Right lung (tissue), 5 donors: Measurements from ENCODE around the gene ADGB. TPM values are rescaled to one million over a fixed set of nuclear protein-coding genes. Genes with fewer than 3 reads are reported as not detected.
A peak's percentile ranks its signal among the peaks of the same experiment; 100 is the strongest.

Experiments used
- DNase-seq, 2 donors: peaks; one replicate each; pipeline ENCODE4 v3.0.0-alpha.2; 2013
- polyA plus RNA-seq, 5 donors: library from polyadenylated mRNA; unstranded; fragments of 120-200 nt; gene quantifications; one replicate each; pipeline versions ENCODE4 v1.2.1 to v1.2.3, GENCODE V29; 2013; ENCODE audit warnings: inconsistent platforms in 1 of 5, low replicate concordance in 1 of 5; ENCODE audit not compliant: insufficient read length in 5 of 5, insufficient read depth in 1 of 5

The ADGB gene
- polyA plus RNA-seq, 5 donors, result 0.90 to 4.7 (median 2.7) TPM

- no peak for DNase-seq
Observed at GRCh38 chr6:146628350-146628749, 29.6 kb downstream of the ADGB start.

DNA sequence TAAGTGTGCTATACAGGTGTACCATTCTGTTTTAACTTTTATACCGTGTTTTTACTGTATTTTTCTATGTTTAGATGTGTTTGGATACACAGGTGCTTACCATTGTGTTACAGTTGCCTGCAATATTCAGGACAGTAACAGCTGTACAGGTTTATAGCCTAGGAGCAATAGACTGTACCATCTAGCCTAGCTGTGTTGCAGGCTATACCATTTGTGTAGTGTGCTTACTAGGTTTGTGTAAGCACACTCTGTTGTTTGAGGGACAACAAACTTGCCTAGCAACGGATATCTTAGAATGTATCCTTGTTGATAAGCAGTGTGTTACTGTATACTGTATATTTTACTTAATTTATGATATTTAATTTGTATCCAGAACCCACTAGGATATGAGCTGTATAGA lies 35.2 kb downstream of the ADGB start:
- no peak for DNase-seq

- DNase-seq, result no peak
Observed at GRCh38 chr6:146635165-146635564, 36.4 kb downstream of the ADGB start.

DNA sequence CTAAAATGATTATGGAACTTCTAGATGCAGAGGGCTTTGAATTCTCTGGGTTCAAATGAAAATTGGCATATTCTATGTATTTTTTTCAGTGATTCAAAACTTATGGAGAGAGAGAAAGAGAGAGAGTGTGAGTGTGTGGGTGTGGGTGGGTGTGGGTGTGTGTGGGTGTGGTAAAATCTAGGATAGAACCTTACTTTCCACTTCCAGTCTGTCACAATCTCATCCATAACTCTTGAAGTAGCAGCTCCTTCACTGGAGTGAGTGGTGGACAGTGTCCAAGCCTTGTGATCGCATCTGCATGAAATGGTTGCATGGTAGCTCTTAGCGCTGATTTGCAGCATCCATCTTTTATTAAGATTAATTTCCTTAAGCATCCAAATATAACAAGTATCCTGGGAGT lies 37.7 kb downstream of the ADGB start:
- DNase-seq, result no peak

DNA sequence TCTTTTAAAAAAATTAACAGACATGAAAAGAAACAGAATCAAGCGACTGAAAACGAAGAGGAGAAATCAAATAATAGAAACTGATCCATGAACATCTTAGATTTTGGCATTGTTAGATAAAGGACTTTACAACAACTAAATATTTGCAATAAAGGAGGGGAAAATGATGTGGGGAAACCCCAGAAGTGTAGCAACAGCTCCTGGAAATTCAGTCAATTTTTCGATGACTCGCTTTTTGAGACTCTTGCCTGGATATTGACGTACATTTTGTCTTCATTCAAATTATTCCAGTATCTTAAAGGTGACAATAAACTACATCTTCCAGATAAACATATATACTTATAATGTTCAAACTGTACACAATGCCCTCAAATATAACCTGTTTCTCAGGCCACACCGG lies 44.1 kb downstream of the ADGB start:
- no peak for DNase-seq

DNA sequence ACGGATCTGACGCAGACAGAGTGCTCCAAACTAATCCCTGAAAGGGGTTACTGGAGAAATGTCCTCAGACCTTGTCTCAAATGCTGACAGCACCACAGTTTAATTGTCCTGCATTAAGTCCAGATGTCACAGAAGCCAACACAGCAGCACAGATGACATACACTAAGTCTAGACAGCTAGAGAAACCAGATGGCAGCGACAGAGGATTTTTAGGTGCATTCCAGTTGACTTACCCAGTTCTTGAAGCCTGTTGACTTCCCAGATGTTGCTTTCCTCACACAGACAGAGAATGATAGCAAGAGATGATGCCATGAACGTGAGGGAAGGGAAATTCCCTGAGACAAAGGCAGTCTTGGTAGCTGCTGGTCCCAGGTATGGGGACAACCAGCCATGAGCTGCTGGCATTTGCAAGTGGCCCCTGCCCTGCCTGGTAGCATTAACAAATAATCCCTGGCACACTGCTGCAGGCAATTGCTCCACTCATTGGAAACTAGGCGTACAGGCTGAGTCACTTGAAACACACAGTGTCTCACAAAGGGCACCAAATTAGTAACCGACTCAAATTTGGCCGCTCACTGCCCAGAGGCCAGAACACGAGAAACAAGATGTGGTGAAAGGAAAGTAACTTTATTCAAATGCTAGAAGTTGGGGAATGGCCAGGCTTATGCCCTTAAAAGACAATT lies 52.2 kb downstream of the ADGB start:
- DNase-seq, result no peak

DNA sequence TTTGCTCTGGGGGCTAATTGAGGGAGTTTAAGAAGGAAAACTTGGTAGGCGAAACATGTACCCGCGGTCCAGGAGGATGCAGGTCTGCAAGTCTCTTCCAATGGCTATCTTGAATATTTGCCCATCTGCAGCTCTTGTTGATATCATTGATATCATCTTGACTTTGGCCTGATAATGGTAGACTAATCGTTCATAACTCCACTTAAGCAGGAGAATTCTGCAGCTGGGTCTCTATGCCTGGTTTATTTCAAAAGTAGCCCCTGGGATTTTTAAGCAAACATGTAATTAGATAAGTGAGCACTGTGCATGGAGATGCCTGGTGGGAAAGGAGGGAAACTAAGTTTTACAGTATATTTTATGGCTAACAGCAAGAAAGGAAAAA lies 52.7 kb downstream of the ADGB start:
- no peak for DNase-seq

DNA sequence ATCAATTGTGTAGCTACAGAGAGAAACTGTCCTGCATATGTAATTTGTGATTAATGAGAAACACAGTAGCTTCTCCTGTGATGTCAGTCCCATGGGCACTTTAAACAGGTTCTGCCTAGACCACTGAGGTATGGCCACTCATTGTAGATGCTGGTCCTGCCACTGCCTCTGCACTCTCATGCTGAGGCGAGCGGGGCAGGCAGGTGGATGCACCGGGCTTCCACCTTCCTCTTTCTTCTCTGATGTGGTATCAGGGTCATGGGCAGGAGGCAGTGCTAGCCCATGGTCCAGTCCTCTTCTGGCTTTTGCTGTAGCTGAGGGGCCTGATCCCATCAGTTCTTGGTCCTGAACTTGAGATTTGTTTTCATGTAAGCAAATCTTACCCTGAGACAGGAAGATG lies 58.7 kb downstream of the ADGB start:
- no peak for DNase-seq

- DNase-seq, result no peak
Observed at GRCh38 chr6:146664871-146665360, 66.1 kb downstream of the ADGB start.

DNA sequence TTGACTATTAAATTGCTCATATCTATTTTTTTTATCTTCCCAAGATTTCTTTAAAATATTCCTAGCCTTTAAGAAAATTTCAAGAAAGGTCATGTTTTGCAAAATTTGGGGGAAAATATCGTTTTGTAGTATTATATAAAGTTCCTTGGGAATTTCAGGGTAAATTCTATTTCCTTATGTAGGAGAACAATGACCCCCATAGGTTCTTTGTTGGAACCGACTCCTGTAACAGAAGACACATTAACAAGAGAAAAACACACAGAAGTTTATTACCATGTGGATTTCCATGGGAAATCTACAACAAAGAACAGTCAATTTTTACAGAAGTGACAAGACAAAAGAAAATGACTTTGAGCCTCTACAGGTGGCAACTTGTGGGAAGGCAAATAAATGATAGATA lies 68.1 kb downstream of the ADGB start:
- no peak for DNase-seq

- no peak for DNase-seq
Observed at GRCh38 chr6:146670161-146670560, 71.4 kb downstream of the ADGB start.

- no peak for DNase-seq
Observed at GRCh38 chr6:146673069-146673468, 74.3 kb downstream of the ADGB start.

DNA sequence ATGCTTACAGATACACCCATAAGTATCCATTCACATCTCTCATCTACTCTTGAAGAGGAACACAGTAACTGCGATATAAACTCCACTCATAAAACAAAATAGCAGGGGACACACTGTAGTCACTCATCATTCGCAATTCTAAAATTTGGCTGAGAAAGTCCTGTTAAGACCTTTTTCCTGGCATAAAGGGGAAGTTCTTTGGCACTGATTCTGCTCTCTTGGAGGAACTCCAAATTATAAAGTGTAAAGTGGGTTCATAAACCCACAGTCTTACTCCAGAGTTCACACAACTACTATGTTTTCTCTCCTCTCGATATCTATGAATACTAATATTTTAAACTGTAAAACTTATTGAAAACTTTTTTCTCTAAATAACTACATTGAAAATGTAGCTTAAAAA lies 80.6 kb downstream of the ADGB start:
- no peak for DNase-seq

DNA sequence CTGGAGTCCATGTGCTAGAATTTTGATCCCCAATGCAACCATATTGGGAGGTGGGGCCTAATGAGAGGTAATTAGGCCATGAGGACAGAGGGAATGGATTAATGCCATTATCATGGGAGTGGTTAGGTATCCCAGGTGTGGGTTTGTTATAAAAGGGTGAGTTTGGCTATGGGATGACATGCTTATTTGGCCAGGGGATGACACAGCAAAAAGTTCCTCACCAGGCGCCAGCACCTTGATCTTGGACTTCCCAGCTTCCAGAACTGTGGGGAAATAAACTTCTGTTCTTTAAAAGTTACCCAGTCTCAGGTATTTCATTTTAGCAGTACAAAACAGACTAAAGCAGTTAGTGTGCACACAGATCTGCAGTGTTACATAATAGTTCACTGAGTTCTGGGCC lies 84.1 kb downstream of the ADGB start:
- DNase-seq, result no peak

DNA sequence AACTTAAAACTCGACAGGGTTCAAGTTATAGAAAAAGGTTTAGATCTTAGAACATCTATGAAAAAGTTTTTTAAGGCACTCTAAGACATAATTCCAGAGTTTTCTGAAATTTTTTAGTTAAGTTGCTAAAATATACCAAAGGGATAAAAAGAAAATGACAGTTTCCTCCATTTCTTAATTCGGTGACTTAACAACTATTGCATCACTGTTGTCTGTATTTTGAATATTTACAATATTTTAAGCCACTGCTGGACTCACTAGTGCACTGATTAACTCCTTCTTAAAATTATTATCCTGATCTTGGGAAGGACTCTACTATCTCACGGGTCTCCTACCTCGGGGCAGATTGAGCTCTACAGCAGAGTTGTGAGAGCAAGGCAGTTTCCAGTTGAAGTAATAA lies 91.0 kb downstream of the ADGB start:
- DNase-seq, result no peak

GRCh38 chr6:146693342-146693741 lies 94.6 kb downstream of the ADGB start:
- DNase-seq, result no peak

DNA sequence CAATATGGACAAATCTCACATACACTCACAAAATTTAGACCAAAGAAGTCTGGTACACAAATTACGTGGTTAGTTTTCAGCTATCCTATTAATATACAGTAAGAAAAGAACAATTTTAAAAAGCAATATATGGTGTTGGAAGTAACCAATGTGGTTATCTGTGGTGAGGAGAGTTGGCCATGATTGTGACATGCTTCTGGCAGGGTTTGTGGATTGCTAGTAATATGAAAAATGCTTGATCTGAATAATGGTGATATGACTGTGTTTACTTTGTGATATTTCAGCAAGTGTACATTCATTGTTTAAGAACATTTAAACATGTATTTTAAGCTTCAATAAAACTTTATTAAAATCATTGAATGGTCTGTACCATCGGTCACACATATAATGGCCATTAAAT lies 99.1 kb downstream of the ADGB start:
- no peak for DNase-seq

DNA sequence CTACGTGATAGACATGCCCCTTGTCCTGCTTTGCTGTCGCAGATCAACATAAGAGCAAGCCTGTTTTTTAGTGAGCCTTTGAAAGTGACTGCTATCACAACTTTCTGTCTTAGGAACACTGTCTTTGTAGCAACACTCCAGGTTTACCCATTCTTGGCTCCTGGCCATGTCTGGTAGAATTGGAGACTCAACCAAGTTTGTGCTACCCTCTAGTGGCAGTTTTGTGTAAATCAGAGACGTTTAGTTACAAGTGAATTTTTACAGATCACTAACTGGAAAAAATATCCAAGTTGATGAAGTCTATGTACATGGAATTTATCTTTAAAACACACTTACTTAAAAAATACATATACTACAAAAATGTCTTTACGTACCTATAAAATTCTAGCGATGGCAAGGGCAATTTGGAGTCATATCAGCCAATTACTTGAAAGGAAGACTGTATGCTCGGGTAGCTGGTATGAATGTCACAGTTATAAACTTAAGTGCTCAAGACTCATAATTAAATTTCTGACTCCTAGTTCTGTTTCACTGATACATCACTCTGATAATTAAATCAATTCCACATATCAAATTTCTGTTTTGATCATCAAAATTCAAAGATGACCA lies 101.4 kb downstream of the ADGB start:
- peak; percentile 61 to 73 for DNase-seq

DNA sequence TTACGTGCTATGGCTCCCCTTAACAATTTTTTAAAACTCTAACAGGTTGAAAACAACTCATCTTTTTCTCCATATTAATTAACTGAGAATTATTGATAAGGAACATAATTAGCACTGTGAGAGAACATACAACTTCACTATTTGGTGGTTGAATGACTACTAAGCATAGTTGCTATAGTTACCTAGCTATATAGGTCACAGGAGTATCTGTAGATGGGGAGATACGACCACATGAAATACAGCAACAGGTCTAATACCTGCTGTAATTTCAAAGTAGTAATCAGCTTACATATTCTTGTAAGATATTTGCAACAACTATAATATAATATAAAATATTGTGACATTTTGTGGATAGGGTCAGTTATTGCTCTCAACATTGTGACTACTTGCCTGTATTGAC lies 102.9 kb downstream of the ADGB start:
- no peak for DNase-seq

DNA sequence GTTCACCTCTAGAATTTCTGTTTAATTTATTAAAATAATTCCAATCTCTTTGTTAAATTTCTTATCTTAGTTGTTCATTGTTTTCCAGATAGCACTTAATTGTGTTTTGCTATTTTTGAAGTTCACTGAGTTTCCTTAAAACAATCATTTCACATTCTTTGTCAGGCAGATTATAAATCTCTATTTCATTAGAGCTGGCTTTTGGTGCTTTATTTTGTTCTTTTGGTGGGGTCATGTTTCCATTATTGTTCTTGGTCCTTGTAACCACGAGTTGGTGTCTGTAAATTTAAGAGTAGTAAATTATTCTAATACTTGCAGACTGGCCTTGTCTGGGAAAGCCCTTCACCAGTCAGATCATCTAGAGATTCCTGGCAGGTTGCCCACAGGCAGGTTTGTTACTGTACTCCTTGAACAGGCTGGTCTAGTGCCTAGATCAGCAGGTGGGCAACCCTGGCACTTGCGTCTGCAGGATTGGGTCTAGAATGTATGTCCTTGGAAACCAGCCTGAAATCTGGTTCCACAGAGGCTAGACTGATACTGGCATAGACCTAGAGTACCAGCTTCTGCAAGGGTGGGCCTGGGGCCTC lies 110.4 kb downstream of the ADGB start:
- no peak for DNase-seq

DNA sequence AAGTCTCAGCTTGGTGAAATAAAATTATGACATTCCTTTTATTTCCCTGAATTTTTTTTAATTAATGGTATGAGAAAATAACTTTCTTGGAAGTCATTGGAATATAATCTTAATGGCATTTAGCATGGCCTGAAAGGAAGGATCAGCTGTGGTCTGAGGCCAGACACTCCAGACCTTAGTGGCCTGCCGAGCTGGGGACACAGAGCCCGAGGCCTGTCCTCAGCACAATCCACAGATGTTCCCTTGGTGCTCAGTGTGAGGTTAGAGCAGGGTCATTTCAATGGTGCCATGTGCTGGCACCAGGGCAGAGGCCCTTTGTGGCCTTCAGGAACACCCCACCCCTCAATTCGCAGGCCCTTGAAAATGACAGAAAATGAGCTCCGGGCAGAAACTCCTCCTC lies 120.6 kb downstream of the ADGB start:
- DNase-seq, result no peak

- DNase-seq, result no peak
Observed at GRCh38 chr6:146739696-146740095, 140.9 kb downstream of the ADGB start.

- no peak for DNase-seq
Observed at GRCh38 chr6:146741609-146742008, 142.8 kb downstream of the ADGB start.

DNA sequence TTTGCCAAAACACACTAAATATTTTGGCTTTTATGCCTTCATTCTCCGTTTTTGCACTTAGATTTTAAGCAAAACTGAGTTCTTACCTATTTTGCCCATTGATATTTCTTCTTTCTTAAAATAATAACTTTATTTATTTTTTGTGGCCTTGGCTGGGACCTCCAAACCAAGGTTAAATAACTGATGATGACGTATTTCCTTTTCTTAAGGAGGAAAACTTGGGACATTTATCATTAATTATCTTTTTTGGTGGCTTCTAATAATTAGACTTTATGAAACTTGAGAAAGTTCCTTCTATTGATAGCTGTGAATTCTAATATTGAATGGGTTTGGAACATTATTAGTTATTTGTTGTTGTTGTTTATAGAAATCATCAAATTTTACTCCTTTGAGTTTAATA lies 154.5 kb downstream of the ADGB start:
- no peak for DNase-seq
